NCI-H1436 treated with DMSO at 0.1 percent for 48 hours (cell line): ENCODE data around the gene MYH9.

Experiments
- DNase-seq: peaks from one replicate; lab custom pipeline; 2025; lab: John Stamatoyannopoulos, UW

The MYH9 gene

DNA sequence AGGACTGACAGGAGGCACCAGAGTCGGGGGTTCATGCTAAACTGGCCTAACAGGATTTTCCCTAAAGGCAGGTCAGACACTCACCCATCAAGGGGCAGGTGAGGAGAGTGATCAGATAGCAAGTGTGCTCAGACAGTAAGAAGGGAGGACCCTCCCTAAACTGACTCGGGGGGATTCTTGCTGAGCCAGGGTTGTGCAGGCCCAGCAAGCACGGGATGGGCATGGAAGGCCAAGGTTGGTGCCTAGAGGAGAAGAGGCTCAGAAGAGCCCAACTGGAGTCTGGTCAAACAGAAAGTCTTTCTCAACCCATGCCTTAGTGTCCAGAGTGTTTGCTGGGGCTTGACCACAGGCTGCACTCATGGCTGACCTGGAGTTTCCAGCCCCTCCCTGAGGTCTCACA, 141.0 kb downstream of the MYH9 start:
- no peak for DNase-seq

DNA sequence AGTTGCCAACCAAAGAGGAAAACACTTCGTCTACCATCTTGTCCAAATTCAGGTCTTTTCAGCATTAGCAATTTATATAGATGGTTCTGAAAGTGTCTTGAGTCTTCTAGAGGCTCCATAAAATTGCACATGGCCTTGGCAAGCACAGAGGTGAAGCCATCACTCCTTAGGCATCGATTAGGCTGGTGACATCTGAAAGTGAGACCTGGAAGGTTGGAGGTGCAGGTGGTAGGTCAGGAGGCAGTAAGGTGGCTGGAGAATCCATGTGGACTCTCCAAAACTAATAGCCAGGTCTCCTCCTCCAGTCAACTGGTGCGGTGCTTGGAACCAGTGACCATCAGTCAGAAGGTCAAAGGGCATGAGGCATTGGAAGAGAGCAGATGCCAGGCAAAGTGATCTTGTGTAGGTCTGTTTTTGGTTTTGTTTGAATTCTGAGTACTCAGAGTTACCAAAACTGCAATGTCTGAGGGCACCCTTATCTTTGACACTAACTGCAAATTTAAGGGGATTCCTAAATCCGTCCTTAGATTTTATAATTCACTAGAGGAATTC, 141.9 kb downstream of the MYH9 start:
- DNase-seq, result no peak

DNA sequence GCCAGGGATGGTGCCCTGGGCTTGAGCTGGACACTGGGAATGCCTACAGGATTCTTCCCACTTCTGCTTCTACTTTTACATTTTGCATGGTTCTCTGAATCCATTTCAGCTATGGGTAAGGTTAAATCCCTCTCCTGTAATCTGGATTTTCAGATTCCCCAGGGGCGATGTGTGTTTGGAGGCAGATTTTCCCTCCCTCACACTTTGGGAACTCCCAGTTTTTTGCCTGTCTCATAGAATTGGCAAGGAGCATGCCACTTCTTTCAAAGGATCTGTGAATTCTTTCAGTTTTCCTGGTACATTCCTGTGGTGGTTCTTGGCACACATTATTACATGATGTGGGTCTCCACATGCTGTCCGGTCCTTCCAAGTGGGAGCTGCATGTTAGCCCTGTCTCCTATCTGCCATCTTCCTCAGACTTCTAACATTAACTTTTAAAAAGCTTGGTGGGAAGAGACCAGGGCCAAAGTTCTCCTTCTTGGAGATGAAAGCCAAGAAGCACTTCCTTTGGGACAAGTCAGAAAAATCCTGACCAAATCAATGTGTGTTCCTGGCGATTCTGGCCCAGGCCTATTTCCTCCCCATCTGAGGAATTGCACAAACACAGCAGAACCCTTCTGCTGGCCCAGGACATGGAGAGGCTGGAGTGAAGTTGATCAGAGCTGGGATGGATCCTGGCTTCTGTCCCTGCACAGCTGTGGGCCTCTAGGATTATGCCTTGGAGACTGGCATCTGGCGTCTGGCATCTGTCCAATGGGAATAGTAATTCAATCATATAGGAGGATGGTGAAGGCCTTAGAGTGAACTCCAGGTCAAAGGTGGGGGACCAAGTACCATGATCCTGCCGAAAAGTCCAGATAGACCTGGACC, 143.0 kb downstream of the MYH9 start:
- DNase-seq, result no peak

DNA sequence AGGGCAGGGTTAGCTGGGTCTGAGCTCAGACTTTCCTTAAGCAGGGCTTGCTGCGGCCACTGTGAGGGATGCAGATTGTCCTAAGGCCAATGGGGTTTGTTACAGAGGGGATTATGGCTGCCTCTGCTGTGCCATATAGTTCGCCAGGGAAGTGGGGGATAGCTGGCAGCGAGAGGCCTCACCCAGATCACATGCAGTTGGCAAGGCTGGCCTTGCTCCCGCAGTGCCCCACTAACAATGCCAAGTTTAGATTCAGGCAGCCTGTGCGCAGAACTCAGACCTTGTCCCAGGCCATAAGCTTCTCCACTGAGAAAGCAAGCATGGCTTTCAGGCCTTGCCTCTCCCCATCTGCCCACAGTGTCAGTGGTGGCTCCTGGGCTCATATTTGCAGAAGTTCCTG, 143.8 kb downstream of the MYH9 start:
- DNase-seq, result no peak

DNA sequence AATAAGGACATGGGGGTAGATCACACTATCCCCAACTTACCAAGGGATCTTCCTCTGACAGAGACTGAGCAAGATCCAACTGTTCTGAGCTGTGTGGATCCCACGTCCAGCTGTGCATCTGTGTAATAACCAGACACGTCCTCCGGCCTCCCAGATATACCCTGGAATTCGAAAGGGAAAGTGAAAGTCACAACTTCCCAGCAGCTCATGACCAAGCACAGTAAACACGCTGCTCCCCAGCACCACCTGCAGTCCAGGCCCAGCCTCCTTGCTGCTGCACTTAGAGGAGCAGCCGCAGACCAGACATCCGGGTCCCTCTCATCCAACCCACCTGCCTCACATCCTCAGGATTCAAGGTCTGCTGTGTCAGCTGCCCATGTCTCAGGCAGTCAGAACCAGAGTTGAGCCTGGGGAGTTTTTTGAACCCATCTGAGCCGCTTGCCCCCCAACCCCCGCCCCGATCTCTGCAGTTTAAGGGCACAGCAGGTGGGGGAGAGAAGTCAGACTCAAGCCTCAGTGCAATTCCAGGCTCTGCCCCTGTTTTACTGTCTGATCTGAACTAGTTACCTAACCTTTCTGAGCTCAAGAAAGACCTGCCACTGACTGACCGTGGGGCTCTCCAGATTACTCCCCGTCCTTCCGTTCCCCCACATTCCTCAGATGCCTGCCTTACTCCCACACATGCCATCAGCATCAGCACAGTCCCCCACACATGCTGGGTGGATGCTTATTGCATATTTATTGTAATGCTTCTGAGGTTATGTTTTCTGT, 148.2 kb downstream of the MYH9 start, which contains the start of gene APOL2:
Gene APOL2, minus strand, starts transcription at position 127 of the 771 bp plus-strand sequence. CDS start 6,365 bp downstream, outside the sequence.
- peak; percentile 66 for DNase-seq

DNA sequence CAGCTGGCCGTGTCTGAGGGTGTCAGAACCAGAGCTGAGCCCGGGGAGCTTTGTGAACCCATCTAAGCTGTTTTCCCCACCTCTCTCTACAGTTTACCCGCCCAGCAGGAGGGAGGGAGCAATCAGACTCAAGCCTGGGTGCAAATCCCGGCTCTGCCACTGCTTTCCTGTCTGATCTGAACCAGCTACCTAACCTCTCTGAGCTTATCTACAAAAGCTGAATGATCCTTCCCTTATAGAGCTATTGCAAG, 148.7 kb downstream of the MYH9 start:
- DNase-seq, result no peak

DNA sequence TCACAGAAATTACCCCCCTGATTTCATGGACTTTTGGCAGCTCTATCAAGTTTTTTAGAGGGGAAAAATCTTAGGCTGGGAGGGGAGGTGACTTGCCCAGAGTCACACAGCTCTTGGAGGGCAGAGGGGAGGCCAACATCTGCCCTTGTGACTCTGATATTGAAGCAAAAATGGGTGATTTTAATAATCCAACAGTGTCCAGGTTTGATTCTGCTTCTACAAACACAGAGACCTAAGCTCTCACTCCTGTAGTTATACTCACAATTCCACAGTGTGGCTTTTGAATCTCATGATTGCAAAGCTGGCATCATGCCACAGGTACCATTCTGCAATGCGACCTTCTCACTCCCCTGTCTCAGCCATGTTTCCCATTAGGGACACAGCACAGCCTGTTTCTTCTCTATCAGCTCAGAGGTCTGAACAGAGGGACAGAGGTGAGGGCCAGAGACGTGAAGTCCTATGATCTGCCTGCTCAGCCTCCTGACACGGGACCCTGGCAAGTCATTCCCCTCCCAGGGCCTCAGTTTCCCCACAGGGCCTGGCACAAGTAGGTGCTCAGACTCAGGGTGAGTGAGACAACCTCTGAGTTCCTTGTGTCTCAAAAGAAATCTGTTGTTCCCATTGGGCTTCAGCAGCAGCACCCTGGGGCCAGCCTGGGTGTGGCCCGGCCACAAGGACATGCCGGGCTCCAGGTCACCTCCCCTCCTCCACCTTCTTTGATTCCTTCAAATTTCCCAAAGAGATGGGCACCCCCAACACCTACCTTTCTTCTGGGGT, 149.2 kb downstream of the MYH9 start:
- no peak for DNase-seq

DNA sequence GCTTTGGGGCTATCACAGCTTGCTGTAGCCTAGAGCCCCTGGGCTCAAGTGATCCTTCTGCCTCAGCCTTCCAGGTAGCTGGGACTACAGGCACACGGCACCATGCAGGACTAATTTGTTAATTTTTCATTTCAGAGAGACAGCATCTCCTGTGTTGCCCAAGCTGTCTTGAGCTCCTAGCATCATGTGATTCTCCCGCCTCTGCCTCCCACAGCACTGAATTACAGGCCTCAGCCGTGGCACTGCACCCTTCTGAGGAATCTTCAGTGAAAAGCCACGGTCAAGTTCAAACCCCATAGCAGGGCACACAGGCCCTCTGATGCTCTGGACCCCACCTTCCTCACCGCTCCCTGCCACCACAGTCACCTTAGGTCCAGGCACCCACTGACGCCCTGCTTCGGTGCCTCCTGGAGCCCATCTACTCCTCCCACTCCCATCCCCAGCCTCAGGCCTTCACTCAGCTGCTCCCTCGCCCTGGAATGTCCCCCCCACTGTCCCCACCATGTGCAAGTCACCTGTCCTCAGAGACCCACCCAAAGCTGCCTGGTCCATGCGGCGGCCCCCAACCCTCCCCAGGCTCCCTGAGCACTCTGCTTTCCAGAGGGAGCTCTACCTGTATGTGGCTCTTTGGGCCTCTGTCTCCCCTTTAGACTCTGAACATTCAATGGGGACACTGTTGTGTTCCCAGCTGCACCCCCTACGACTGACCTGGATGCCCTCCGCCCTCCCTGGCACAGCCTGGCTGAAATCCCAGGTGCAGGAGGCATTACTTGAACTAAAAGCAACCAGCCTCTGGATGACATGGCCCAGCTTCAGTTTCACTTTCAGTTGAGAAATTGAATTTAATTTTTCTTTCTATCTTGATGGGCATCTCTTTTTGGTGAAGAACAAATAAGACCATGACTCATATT, 150.1 kb downstream of the MYH9 start:
- no peak for DNase-seq

DNA sequence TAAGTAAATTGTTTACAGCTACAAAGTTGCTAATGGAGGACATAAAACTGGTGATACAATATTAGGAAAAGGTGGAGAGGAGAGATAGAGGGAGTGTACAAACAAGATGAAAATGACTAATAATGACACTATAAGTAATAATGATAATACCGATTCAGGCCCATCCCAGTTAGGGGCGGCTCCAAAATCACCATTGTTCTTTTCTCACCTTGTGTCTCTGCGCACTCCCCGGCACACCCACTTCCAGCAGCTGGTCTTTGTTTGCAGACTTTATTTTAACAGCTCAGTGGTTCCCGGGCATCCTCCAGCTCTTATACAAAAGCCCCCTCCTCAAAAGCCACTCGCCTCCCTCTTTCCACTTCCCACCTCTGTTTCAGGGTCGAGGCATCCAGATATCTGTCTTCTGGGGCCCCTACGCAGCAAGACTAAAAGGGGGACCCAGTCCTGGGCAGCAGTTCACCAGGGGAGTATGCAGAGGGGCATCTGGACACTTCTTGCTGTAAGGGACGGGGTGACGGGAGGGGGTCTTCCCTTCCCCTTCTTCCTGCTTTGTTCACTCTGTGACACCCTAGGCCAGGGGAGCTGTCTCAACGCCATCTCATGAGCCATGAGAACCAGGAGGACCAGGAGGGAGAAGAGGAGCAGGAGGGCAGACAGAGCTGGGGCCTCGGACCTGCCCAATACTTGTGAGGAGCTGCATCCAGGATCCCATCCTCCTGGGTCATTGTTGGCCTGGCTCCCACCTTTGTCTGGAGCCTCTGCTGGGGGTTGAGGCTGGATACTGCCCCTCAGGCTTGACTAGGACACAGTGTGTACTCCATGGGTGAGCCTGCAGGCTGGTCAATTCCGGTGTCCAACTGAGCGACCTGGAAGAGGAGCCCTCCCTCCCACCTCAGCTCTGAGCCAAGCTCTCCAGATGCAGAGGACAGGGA, 151.1 kb downstream of the MYH9 start:
- DNase-seq, result no peak

DNA sequence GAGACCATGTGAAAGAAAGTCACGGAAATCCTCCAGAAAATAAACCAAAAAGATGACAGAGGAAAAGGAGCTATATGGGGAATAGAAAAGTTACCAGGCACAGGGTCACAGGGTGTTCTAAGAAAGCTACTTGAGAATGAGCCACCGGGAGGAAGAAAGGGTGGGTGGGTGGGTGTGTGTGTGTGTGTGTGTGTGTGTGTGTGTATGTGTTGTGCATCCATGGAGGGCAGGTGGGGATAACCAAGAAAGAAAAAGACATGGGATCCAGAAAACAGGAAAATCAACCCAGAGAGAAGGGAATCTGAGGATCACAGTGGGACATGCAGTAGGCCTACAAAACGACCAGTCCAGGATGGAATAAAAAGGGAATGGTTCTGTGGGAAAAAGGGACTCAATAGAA, 152.2 kb downstream of the MYH9 start:
- DNase-seq, result no peak

DNA sequence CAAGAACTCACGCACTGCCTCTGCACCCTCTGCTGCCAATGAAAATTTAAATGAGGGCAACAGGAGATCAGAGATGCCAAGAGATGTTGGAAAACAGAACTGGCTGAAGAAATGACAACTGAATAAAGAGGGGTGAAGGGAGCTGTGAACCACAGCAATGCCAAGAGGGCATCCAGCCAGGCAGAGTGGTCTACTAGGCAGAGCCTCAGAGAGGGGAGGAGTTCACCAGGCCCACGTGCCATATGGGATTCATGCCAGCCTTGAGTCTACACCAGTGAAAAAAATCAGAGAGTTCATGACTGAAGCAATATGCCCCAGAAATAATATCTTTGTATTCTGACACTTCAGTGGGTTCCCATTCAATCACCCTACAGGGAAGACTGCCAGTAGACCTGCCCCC, 152.8 kb downstream of the MYH9 start:
- DNase-seq, result no peak

DNA sequence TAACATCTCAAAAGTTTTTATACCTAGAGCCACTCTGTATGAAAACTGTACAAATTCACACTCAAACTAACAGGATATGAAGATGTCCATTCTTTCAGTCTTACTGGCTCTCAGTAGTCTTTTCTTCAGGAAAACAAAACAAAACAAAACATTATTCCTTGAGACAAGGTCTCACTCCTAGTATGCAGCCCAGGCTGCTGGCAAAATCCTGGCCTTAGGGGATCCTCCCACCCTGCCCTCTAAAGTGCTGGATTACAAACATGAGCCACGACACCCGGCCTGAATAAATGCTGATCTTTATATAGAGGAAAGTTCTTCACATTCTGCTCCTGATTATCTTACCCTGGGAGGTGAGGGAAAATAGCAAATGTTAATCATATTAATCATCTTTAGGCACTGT, 153.6 kb downstream of the MYH9 start:
- no peak for DNase-seq

DNA sequence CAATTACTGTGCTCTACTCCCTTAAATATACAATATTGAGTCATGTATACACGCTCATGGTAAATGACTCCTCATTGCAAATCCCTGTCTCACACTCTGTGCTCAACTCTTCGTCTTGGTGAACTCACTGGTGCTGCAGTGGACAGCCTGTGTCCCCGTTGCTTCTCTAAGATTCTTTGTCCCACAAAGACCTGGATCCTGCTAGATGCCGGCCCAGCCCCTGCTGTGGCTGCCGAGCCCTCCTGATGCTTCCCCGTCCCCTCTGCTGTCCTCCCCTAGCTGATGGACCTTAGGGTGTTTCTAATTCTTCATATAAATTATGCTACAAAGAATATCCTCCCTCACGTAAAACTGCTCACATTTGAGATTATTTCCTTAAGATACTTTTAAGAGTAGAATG, 154.0 kb downstream of the MYH9 start:
- no peak for DNase-seq

DNA sequence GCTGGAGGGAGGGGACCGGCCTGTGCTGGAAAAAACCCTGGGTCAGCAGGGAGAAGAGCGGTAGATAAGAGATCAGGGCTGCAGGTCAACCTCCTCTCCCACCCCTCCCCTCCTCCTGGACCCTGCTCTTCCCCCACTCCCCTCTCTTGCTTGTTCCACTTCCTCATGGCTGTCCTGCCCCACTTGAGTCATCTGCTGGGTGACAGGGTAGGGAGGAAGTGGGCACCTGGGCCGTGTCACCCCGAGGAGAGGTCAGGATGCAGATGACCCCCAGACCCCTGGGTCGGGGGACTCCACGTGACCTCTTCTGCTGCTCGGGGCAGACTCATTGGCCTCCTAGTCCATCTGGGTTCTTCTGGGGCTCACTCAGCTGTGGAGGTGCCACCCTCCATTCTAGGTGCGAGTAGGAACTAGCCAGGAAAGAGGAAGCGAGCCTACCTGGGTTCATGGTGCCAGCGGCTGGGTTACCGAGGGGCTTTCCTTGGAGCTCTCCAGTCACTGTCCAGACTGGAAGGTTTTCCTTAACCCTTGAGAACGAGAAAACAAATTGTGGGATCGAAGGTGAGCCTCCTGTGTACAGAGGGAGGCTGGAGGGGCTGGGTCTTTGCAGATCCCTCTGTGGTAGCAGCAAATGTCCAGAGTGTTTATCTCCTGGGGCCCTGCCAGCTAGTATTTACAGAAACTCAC, 154.9 kb downstream of the MYH9 start:
- no peak for DNase-seq
